Activated CD8-positive, alpha-beta memory T cell treated with anti-CD3 and anti-CD28 coated beads for 4 hours (primary cell): Measurements from ENCODE around the gene ZNF680.
"Not testable (repeated sequence)": the region's sequence is repeated elsewhere in the genome, so short reads cannot be mapped to it uniquely, and the experiment has no call there.

Source experiments
- DNase-seq, 2 donors: peaks; one replicate each; pipeline ENCODE4 v3.0.0-alpha.2; 2020; ENCODE audit warnings: low read depth in 2 of 2

The ZNF680 gene

DNA sequence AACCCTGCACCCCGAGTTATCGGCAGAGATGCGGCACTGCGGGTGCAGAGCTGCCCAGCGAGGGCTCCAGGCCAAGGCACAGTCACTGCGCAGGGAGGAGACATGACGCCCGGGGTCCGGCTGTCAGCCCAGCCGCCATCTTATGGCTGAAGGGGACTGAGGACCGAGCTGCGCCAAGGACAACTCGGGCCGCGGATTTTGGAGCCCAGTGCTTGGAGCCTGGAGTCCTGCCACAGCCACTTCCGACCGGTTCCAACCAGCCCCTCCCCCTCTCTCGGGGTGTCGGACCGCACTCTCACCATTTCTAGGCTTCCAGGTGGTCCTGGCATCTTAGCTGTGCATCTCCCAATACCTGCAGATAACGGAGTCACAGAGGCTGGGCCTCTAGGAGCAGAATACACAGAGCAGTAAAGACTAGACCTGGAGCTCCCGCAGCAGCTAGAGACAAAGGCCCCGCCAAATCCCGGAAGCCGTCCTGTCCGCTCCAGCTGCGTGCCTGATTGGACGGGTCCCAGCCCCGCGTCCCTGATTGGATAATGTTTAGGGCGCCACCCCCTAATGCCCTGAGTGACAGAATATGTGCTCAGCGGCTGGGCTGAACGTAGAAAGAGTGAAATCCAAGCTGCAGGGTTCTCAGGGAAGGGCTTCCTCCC, at the start of gene ZNF680:
ZNF680 (minus strand) TSS at position 446 of the 653 bp plus-strand sequence; CDS start at position 329, 117 bp downstream.
- DNase-seq = peak; percentile 74 to 77

DNA sequence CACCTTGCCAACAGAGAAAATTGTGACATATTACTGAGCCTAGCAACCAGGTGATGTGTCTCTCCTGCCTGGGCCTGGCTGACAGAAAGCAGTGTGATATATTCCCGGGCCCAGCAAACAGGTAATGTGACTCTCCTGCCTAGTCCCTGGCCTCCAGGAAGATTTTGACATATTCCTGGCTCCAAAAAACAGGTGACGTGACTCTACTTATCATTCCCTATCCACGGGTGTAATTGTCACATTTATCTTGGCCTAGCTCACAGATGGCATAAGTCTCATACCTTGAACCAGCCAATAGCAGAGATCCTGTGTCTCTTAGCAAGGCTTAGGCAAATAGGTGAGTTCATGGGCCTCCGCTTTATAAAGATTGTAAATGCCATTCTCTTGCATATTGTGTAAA, 49.6 kb upstream of the ZNF680 start:
- no peak for DNase-seq

DNA sequence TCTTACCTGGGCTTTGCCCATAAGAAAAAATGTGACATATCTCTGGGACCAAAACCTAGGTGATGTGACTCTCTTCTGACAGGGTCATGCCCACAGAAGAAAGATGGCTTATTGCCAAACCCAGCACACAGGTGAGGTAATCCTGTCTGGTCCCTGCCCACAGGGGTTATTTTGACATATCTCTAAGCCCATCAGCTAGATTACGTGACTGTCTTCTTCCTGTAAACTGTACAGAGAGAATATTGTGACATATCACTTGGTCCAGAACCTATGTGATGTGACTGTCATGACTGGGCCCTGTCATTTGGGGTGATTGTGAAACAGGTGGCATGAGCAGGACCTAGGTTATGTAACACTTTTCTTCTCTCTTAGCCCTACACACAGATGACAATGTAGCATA, 48.8 kb upstream of the ZNF680 start:
- DNase-seq = no peak

DNA sequence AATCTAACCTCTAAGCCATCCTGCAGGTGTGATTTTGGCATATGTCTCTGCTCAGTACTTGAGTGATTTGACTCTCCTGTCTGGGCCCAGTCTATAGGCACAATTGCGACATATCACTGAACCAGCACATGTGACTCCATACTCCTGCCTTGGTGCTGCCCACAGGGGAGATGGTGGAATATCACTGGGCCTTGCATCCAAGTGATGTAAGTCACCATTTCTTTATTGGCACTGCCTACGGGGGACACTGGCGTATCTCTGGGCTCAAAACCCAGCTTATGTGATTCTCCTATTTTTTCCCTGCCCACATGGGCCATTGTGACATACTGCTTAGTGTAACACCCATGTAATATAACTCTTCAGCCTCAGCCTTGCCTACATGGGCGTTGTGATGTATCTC, 48.1 kb upstream of the ZNF680 start:
- no peak for DNase-seq

DNA sequence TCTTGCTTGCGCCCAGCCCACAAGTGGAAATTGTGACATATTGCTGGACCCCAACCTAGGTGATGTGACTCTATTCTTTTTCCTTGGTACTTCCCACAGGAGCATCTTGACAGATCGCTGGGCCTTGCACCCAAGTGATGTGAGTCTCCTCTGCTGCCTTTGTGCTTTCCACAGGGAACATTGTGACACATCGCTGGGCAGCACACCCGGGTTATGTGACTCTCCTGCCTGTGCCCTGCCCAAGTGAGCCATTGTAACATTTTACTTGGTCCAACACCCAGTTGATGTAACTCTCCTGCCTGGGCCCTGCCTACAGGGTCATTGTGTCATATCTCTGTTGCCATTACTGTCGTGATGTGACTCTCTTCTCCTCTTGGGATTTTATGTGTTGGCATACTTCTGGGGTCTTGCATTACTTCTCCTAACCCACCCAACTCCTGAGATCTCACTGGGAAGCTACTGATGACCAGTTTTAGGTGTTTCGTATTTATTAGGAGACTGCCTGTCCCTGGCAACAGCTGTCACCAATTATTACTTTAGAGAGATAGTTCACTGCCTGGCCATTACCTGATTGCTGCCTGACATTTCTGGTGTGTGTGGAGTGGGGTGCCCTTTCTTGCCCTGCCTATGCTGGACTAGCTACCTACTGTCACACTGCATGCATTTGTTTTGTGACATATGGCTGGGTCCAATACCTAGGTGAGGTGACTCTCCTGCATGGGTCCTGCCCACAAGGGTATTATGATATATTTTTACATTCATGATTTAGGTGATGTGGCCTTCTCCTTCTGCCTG, 45.4 kb upstream of the ZNF680 start:
- DNase-seq = no peak

DNA sequence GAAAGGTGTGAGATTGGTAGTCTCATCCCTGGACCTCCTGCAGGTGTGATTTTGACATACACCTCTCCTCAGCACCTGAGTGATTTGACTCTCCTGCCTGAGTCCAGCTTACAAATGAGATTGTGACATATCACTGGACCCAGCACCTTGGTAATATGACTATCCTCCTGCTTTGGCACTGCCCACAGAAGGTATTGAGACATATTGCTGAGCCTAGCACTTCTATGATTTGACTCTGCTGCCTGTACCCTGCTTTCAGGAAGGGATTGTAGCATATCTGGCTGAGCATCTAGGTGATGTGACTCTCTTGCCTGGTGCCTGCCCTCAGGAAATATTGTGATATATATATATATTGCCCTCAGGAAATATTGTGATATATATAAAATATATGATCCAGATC, 43.5 kb upstream of the ZNF680 start:
- DNase-seq = no peak

DNA sequence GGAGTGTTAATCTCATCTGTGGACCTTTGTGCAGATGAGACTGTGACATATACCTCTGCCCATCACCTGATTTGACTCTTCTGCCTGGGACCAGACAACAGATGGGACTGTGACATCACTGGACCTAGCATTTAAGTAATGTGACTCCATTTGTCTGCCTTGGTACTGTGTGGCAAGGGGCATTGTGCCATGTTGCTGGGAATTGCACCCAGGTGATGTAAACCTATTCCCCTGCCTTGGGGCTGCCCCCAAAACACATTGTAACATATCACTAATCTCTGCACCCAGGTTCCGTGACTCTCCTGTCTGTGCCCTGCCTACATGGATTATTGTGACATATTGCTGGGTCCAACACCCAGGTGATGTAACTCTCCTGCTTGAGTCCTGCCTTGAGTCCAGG, 40.4 kb upstream of the ZNF680 start:
- no peak for DNase-seq

DNA sequence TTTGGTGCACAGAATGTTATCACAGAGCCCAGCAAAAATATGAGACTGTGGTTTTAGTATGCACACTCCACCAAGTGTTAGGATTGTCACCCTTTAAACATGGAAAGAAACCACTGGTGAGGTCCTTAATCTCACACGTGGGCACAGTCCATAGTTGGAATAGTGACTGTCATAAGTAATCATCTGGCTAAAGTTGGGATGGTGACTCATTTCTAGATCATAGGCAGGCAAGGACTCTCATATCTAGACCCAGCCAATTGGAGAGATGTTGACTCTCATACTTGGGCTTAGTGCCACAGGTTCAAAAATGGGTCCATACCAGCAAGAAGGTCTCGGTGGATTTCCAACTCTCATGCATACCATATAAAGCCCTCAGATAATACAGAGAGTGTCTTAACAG, 39.6 kb upstream of the ZNF680 start:
- DNase-seq = no peak

DNA sequence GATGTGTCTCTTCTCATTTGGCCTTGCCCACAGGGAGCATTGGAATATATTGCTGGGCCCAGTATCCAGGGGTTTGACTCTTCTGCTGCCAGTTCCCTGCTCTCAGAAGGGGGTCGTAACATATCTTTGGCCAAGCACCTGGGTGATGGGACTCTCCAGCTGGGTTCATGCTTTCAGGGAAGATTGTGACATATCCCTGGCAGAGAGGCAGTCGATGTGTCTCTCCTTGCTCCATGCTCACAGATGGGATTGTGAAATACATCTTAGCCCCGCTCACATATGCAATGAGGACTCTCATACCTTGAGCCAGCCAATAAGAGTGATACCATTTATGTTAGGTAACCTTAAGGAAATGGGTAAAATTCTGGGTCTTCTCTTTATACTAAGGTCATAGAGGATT, 39.2 kb upstream of the ZNF680 start:
- no peak for DNase-seq

DNA sequence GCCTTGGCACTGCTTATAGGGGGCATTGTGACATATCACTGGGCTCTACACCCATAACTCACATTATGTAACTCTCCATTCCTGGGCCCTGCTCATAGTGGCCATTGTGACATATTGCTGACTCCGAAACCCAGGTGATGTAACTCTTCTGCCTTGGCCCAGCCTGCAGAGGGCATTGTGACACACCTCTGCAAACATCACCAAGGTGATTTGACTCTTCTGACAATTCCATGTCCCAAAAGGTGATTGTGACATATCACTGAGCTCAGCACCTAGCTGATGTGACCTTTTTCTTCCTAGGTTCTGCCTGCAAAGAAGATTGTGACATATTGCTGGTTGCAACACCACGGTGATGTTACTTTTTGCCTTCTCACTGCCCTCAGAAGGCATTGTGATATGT, 36.5 kb upstream of the ZNF680 start:
- DNase-seq = no peak

DNA sequence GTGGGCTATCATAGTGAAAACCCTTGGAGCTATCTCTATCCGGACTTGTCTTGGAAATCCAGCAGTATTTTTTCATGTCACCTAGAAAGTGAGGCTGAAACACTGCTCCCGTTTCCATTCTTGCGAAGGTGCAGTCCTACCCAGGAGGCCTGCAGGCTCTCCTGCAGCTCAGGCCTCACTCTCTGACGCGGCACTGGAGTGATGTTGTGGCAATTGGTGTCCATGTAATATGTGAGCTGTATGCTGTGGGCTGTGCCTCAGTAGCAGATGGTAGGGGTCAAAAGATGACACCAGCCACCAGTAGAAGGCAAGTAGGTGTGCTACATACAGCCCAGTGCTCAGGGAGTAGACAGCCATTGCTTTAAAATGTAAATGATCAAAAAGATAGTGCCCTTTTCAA, 28.1 kb upstream of the ZNF680 start:
- no peak for DNase-seq

DNA sequence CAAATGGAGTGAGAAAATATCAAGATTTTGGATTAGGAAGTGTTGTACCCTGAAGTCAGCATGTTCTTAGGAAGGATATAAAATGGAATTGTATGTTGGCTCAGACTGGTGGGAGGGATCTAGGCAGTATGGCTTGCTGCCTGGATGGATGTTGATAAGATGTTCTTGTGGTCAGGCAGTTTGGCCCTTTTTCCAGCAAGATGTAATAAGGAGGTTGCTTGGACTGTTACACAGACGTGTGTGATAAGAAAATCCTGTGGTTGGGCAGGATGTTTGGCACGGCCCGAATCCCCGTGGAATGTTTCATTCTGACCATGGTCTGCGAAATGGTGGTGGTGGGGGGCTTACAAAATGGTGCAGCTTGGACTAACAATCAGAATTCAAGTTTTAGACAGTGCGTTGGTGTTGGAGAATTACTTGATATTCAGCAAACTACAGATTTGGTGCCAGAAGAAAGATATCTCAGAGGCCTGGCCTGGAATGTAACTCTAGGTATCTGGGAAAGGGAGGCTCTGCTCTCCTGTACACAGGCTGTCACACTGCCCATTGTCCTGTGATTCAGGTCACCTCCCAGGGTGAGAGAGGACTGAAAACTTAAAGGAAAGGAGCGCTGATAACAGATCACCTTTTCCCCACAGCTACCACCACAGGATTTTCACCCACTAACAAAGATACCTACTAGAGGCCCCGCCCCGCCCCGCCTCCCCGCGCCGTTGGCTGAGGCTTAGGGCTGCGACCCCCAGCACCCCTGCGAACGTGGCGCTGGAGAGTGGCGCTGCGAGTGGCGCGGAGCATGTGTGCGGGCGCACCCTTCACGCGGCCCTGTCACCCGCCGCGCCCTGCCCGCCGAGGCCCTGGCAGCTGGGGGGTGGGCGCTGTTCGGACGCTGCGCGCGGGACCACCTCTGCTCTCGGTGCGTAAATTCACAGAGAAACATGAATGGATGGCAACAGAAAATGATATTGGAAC, 19.3 kb upstream of the ZNF680 start:
- DNase-seq = no peak

DNA sequence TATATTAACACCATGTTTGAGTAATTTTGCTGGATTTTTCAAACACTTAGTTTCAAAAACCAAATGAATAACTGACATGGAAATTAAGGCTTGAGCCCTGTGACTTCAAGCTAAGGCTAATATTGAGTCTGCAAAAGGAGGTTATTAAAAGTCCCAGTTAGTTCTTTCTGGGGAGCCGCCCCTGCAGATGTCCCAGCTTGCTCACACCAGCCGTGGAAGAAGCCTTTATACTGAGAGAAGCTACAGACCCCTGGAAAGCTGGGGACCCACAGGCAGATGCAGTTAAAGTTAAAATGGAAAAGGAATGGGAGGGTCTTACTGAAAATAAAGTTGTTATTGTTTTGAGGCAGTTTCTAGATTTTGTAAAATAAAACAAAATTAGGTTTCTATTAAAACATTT, 18.5 kb upstream of the ZNF680 start:
- no peak for DNase-seq

DNA sequence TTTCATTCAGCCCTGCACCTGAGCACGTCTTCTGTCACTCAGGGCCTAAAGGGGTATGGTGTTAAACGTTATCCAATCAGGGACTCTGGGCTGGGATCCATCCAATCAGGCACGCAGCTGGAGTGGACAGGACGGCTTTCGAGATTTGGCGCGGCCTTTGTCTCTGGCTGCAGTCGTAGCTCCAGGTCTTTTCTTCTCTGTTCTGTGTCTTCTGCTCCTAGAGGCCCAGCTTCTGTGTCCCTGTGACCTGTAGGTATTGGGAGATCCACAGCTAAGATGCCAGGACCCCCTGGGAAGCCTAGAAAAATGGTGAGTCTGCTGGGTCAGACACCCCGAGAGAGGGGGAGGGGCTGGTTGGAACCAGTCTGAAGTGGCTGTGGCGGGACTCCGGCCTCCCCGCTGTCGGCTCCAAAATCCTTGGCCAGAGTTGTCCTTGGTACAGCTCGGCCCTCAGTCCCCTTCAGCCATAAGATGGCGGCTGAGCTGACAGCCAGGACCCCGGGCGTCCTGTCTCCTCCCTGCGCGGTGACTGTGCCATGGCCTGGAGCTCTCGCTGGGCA, 11.7 kb upstream of the ZNF680 start:
- DNase-seq = no peak

DNA sequence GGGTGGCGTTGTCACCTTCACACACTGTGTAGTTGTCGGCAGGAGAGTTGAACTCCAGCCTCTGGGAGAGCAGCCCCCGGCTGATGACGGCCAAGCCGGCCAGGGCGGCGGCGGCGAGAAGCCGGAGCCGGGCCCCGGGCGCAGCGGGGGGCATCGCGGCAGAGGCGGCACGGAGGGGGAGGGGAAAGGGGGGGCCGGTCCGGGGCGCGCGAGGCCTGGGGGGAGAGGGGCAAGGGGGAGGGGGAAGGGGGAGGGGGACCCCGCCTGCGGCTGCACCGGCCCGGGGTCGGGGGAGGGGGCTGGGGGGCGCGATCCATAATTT, 7.4 kb upstream of the ZNF680 start:
- not testable (repeated sequence) for DNase-seq

DNA sequence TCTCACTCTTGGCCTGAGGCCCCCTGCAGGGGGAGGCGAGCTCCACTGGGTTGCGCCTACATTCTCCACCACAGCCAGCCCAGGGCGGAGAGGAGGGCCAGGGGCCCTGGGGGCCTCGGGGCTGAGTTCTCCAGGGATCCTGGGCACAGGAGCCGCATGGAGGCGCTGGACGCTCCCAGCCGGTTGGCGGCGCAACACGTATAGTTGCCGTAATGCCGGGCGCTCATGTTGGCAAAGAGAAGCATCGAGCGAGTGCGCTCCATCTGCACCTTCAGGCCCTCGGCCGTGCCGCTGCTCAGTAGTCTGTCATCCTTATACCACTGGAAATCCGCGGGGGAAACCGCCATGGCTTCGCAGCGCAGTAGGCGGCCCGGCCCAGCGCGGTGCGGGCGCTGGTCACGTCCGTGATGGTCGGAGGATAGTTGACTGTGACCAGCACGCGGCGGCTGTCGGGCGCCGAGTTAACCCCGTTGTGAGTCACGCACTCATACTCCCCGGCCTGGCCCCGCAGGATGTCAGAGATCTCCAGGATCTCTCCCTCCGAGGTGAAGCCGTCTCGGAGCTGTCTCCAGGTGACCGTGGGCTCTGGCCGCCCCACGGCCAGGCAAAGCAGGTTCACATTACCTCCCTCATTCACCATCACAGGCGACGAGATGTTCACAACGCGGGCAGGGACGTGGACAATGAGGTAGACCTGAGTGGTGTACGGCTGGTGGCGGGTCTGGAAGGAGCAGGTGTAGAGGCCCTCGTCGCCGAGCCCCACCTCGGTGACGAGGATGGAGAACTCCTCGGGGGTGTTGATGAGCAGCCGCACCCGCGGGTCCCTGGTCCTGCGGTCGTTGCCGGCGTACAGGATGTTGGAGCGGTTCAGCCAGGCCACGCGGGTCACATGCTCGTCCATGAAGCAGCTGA, 6.8 kb upstream of the ZNF680 start:
- peak in 1 of 2 donors; percentile 6 for DNase-seq

DNA sequence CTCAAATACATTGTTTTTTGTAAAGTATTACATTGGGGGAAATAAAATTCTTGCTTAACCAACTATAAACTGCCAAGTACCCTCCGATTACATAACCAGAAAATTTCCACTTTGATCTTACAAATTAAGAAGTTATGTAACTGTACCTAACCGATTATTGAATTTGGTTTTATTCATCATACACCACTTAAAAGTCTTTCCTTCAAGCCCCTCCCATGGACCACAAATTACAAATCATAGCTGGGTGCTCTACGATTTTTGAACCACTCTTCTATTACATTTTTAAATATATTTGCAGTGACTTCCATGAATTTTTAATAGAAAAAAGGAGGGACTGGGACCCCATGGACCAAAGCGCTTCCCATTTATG, 630 bp downstream of the ZNF680 start:
- no peak for DNase-seq

DNA sequence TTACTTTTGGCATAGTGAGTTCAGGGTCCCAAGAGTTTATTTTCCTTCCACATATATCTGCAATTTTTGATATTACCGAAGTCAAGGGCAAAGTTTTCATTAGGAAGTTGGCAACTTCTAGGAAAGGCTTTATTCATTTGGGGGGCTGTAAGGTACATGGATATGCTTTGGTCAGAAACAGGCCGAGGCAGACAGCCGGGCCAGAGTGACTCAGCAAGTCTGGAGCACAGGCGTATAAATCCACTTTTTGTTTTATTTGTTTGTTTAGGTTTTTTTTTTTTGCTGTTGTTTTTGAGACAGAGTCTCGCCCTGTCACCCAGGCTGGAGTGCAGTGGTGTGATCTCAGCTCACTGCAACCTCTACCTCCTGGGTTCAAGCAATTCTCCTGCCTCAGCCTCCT, 3.7 kb downstream of the ZNF680 start:
- DNase-seq = no peak

DNA sequence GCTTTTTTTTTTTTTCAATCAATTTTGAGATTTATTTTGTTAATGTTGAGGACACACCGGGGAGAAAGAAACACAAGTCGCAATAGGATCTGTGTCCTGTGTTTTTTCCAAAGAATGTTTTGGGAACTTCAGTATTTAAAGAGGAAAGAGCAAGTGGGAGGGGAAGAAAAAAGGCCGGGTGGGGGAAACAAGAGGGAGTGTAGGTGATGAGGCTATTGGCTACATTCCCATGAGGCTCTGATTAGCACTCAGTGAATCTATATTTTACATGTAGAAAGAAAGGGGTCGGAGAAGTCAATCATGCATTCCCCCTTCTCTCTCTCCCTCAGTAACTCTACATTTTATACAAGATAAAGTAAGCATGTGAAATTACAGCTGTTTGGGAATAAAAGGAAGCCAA, 4.1 kb downstream of the ZNF680 start:
- no peak for DNase-seq

DNA sequence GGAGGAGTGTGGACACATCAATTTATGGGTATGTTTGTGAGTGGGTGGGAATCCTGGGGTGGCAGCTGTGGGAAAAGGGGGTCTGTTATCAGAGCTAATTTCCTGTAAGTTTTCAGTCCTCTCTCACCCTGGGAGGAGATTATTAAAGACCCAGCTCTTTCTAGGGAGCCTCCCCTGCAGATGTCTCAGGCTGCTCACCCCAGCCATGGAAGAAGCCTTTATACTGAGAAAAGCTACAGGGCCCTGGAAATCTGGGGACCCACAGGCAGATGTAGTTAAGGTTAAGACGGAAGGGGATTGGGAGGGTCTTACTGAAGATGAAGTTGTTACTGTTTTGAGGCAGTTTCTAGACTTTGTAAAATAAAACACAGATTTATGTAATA, 4.6 kb downstream of the ZNF680 start:
- no peak for DNase-seq

DNA sequence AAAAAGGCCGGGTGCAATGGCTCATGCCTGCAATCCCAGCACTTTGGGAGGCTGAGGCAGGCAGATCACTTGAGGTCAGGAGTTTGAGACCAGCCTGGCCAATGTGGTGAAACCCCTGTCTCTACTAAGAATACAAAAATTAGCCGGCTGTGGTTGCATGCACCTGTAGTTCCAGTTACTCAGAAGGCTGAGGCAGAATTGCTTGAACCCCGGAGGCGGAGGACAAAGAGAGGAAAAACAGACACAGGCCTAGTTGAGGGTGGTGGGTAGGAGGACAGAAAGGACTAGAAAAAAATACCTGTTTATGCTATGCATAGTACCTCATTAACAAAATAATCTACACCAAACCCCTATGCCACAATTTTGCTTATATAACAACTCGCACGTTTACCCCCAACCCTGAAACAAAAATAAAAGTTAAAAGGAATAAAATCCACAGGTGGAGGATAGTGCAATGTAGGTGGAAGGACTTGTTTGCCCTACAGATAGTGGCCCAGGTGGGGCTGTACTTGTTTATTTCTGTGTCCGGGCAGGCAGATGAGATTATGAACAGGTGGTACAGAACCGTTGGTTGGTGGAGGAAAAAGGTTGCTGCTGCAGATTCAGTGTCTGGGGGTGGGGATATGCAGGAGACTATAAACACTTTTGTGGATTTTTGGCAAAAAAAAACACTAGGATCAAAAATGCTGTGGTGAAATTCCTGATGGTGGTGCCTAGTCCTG, 5.1 kb downstream of the ZNF680 start:
- DNase-seq = no peak
